ENCODE measurements around the gene PDK2.

PDK2 gene

GRCh38 chr17:50065056-50065455 is 30.1 kb upstream of the PDK2 start:
- Histone ChIP-seq H3K4me1 (ENCODE audit: control insufficient read depth, low read length) (peaks cover 10% of the 10 kb centered on the region), H3F3A (ENCODE audit: control insufficient read depth, insufficient read depth) (no peaks in the 10 kb centered on the region), H3K27me3 (ENCODE audit: control insufficient read depth, low read length) (no peaks in the 10 kb centered on the region), H3K27ac (ENCODE audit: low read depth, low read length) (no peak overlapping the region), H3K36me3 (ENCODE audit: control insufficient read depth, low read length) (no peaks in the 10 kb centered on the region), H3K79me2 (ENCODE audit: control insufficient read depth, low read length) (no peaks in the 10 kb centered on the region), H3K9me2 (replicated peaks; ENCODE audit: control insufficient read depth, low read length) (no peaks in the 10 kb centered on the region), H3K9me3 (ENCODE audit: control insufficient read depth, insufficient read depth, low read length) (no peaks in the 10 kb centered on the region), H4K20me1 (ENCODE audit: control insufficient read depth, insufficient read depth, low read depth, low read length) (no peaks in the 10 kb centered on the region; the same call in 1 of the 2 replicates), H3K4me3 (ENCODE audit: low read length) (no peak overlapping the region), H3K4me2 (ENCODE audit: low read length) (no peak overlapping the region)
- no peak for TF ChIP-seq CTCF (IDR thresholded peaks at IDR 0.05; ENCODE audit: low read depth, low read length, poor library complexity, severe bottlenecking)
- no peak for TF ChIP-seq EZH2phosphoT487 (IDR thresholded peaks at IDR 0.05; ENCODE audit: borderline replicate concordance, low read length)

DNA sequence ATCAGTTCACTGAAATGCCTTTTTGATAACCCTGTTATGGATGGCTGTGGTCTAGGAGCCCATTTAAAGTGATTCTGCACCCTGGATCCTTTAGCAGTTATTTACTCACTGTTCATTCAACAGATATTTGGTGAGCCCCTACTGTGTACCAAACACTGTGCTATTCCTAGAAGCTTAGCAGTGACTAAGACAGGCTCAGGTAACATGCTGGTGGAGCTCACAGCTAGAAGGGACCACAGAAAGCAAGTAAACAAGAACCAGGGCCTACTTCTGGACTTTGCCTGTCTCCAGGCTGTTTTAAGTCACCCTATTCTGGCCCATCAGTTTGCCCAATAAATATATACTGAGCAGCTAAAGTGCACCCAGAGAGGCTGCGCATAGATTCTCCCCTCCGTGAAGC is 28.2 kb upstream of the PDK2 start:
- no peaks in the 10 kb centered on the region for H3K9me3 ChIP-seq (ENCODE audit: control insufficient read depth, insufficient read depth, low read length)
- no peaks in the 10 kb centered on the region for H3K27me3 ChIP-seq (ENCODE audit: control insufficient read depth, low read length)
- no peak for TF ChIP-seq EZH2phosphoT487 (IDR thresholded peaks at IDR 0.05; ENCODE audit: borderline replicate concordance, low read length)
- TF ChIP-seq CTCF (IDR thresholded peaks at IDR 0.05; ENCODE audit: low read depth, low read length, poor library complexity, severe bottlenecking) = no peak
- no peak overlapping the region for H3K4me3 ChIP-seq (ENCODE audit: low read length)
- H3K4me2 ChIP-seq (ENCODE audit: low read length) = no peak overlapping the region
- H3F3A ChIP-seq (ENCODE audit: control insufficient read depth, insufficient read depth) = no peaks in the 10 kb centered on the region
- H3K36me3 ChIP-seq (ENCODE audit: control insufficient read depth, low read length) = no peaks in the 10 kb centered on the region
- H3K4me1 ChIP-seq (ENCODE audit: control insufficient read depth, low read length) = peaks cover 7% of the 10 kb centered on the region
- H3K79me2 ChIP-seq (ENCODE audit: control insufficient read depth, low read length) = no peaks in the 10 kb centered on the region
- H3K9me2 ChIP-seq (replicated peaks; ENCODE audit: control insufficient read depth, low read length) = no peaks in the 10 kb centered on the region
- no peaks in the 10 kb centered on the region; the same call in 1 of the 2 replicates for H4K20me1 ChIP-seq (ENCODE audit: control insufficient read depth, insufficient read depth, low read depth, low read length)
- H3K27ac ChIP-seq (ENCODE audit: low read depth, low read length) = no peak overlapping the region

- Histone ChIP-seq H3K4me2 (ENCODE audit: low read length) (no peak overlapping the region), H3K9me3 (ENCODE audit: control insufficient read depth, insufficient read depth, low read length) (no peaks in the 10 kb centered on the region), H3K36me3 (ENCODE audit: control insufficient read depth, low read length) (no peaks in the 10 kb centered on the region), H3K4me1 (ENCODE audit: control insufficient read depth, low read length) (peaks cover 17% of the 10 kb centered on the region), H3K4me3 (ENCODE audit: low read length) (no peak overlapping the region), H3K79me2 (ENCODE audit: control insufficient read depth, low read length) (no peaks in the 10 kb centered on the region), H3K9me2 (replicated peaks; ENCODE audit: control insufficient read depth, low read length) (no peaks in the 10 kb centered on the region), H3F3A (ENCODE audit: control insufficient read depth, insufficient read depth) (no peaks in the 10 kb centered on the region), H4K20me1 (ENCODE audit: control insufficient read depth, insufficient read depth, low read depth, low read length) (no peaks in the 10 kb centered on the region; the same call in 1 of the 2 replicates), H3K27me3 (ENCODE audit: control insufficient read depth, low read length) (no peaks in the 10 kb centered on the region), H3K27ac (ENCODE audit: low read depth, low read length) (no peak overlapping the region)
- TF ChIP-seq EZH2phosphoT487 (IDR thresholded peaks at IDR 0.05; ENCODE audit: borderline replicate concordance, low read length) (no peak), CTCF (IDR thresholded peaks at IDR 0.05; ENCODE audit: low read depth, low read length, poor library complexity, severe bottlenecking) (no peak)
These were observed 27.2 kb upstream of the PDK2 start for GRCh38 chr17:50067996-50068395.
